NCI-H82 (cell line): ENCODE results near the gene EDDM13.
"Not testable (repeated sequence)": the region's sequence is repeated elsewhere in the genome, so short reads cannot be mapped to it uniquely, and the experiment has no call there.

Source experiments
- DNase-seq: peaks from one replicate; lab custom pipeline; 2025; lab: John Stamatoyannopoulos, UW

EDDM13 gene, protein sequence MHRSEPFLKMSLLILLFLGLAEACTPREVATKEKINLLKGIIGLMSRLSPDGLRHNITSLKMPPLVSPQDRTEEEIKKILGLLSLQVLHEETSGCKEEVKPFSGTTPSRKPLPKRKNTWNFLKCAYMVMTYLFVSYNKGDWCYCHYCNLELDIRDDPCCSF

GRCh38 chr19:56272161-56272798 is at the start of gene EDDM13:
Gene EDDM13 (plus strand): TSS chr19:56272748. CDS start chr19:56272835, 87 bp downstream.
- DNase-seq = no peak

DNA sequence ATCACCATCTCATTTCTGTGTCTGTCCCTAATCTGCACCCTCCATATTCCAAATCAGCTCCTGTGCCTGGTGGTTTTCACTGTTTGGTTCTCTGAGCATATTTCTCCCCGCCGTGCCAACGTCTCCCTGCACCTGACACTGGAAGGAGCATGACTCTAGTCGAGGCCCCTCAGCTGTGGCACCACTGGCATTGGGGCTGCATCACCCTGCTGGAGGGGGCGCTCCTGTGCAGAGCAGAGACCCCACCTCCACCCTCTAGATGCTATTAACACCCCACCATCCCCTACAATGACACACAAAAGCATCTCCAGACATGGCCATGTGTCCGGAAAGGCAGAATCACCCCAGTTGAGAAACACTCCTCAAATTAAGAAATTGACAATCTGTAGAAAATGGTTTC is 49.6 kb upstream of the EDDM13 start:
- no peak for DNase-seq

DNA sequence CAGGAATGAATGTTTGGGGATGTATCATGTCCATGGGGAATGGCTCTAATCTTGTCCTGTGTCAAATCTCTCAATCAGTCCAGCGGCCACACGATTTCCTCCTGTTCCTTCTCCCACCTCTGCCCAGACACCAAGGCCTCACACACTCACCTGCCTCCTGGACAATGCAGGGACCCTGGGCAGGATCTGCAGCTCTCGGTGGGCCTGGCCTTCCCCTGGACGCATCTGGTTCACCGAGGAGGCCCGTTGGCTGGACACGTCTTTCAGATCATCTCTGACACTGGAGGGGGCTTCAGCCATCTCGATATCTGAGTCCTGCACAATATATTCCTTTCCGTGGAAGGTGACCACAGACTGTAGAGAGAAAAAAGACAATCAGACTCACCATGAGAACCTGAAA is 49.1 kb upstream of the EDDM13 start:
- no peak for DNase-seq

GRCh38 chr19:56245121-56245740 is 27.3 kb upstream of the EDDM13 start:
- no peak for DNase-seq

DNA sequence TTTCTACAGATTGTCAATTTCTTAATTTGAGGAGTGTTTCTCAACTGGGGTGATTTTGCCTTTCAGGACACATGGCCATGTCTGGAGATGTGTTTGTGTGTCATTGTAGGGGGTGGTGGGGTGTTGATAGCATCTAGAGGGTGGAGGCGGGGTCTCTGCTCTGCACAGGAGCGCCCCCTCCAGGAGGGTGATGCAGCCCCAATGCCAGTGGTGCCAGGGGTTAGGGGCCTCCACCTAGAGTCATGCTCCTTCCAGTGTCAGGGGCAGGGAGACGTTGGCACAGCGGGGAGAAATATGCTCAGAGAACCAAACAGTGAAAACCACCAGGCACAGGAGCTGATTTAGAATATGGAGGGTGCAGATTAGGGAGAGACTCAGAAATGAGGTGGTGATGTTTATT is 26.8 kb upstream of the EDDM13 start:
- DNase-seq = not testable (repeated sequence)

GRCh38 chr19:56248736-56249338 is 23.7 kb upstream of the EDDM13 start:
- not testable (repeated sequence) for DNase-seq

DNA sequence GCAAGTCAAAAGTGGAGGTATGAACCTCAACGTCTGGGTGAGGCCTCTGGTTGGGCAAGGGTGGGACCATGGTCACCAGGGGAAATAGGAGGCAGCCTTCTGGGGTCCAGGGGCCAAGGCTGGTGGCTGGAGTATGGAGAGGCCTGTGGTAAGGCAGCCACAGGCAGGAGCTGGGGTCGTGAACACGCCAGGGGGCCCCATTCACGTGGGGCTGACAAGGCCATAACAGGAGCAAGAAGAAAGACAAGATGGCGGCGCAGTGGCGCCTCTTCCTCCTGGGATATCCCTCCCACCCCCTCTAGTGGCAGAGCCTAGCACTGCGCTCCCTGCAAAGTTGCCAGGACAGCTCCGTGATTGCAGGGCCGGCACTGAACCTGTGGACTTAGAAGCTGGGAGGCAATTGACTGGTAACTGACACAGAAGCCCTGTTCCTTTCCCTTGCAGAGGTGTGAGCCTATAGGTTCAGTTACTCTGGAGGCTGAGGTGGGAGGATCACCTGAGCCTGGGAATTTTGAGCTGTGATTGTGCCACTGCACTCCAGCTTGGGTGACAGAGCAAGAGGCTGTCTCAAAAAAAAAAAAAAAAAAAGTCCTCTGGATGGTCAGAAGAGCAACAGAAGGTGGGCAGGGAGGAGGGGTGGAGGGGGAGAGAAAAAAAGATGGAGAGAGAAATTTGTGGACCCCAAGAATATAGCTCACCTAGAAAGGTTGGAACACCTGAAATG is 19.7 kb upstream of the EDDM13 start:
- peak; percentile 90 for DNase-seq

GRCh38 chr19:56253737-56254136 is 18.8 kb upstream of the EDDM13 start:
- DNase-seq = peak; percentile 74

DNA sequence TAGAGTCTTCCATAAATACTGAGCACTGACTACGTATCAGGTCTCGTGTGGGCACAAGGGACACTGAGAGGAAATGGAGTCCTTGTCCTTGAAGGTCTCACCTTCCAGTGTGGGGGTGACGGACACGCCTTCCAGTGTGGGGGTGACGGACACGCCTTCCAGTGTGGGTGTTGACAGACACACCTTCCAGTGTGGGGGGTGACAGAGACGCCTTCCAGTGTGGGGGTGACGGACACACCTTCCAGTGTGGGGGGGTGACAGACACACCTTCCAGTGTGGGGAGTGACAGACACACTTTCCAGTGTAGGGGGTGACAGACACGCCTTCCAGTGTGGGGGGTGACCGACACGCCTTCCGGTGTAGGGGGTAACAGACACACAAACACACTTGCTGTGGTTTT is 14.3 kb upstream of the EDDM13 start:
- no peak for DNase-seq

DNA sequence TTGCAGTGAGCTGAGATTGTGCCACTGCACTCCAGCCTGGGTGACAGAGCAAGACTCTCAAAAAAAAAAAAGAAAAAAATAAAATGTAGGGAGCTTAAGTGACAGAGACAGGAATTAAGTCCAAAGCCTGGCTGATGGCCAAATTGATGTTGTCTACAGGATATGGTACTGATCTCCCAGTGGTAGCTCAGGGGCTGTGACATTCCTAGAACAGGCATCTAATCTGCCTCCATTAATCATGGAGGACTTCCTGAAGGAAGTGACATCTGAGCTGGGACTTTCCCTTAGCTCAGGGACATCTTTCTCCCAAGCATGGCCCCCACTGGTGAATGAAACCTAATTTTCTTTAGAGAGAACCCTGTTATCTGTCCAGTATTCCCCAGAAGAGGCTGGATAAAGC is 11.4 kb upstream of the EDDM13 start:
- peak; percentile 73 for DNase-seq

DNA sequence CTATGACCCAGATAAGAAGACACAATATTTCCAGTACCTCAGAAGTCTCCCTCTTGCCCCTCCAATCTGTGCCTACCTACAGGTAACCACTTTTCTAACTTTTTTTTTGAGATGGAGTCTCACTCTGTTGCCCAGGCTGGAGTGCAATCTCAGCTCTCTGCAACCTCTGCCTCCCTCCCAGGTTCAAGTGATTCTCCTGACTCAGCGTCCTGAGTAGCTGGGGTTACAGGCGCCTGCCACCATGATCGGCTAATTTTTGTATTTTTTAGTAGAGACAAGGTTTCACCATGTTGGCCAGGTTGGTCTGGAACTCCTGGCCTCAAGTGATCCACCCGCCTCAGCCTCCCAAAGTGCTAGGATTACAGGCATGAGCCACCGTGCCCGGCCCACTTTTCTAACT is 10.6 kb upstream of the EDDM13 start:
- not testable (repeated sequence) for DNase-seq

DNA sequence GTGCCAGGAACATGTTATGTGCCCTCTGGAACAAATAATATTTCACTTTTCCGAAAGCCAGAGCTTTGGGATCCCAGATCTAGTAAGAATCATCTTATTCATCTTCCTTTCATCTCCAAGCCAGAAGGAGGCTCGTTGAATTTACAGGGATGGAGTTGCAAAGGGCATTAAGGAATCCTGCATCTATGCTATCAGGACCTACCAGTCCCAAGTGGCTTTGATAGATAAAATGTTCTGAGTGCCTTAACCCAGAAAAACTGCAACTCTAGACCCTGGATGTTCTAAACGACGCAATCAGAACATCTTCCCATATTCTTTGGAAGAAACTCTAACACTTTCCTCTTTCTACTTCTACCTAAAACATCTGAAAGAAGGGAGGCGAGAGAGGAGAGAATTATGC is 9.2 kb upstream of the EDDM13 start:
- no peak for DNase-seq

DNA sequence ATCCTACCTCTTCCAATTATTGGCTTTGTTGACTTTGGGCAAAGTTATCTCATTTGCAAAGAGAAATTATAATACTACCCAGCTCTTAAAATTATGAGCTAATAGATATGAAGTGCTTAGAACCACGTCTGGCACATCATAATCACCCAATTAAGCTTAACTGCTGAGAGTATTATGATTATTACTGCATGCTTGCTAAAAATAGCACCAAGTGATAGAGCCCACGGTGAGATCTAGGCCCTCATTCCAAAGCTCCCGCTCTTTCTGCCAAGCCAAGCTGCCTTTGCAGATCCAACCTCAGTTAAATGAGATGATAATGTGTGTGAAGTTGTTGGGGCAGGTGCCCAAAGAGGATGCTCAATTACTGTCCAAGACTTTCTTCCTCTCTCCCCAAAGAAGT is 6.5 kb upstream of the EDDM13 start:
- no peak for DNase-seq

GRCh38 chr19:56269348-56269747 is 3.2 kb upstream of the EDDM13 start:
- DNase-seq = peak; percentile 84

GRCh38 chr19:56270676-56271075 is 1.9 kb upstream of the EDDM13 start:
- DNase-seq = no peak

- DNase-seq = no peak
Observed at GRCh38 chr19:56271151-56271550, 1.4 kb upstream of the EDDM13 start.

- no peak for DNase-seq
Observed at GRCh38 chr19:56273563-56274117, 1.1 kb downstream of the EDDM13 start.

DNA sequence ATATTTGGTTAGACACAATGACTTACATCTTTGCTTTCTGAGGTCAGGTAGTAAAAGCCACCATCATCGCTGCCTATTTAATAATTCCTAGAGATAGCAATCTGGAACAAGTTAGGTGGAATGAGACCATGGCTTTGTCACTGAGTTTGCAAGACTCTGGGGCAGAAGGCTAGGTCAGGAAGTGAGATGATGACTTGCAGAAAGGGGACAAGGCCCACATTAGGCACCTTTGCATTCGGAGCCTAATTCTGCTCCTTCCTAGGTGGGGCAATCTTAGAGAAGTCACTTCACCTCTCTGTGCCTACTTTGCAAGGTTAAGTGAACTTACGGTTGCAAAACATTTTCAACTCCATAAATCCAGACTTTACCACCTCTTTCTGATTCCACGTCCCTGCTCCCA is 10.3 kb downstream of the EDDM13 start:
- no peak for DNase-seq

GRCh38 chr19:56284746-56285145 is 12.2 kb downstream of the EDDM13 start:
- DNase-seq = peak; percentile 20

- DNase-seq = no peak
Observed at GRCh38 chr19:56290104-56290503, 17.6 kb downstream of the EDDM13 start.

- no peak for DNase-seq
Observed at GRCh38 chr19:56291867-56292266, 19.3 kb downstream of the EDDM13 start.

- DNase-seq = no peak
Observed at GRCh38 chr19:56294549-56294948, 22.0 kb downstream of the EDDM13 start.
